Measurements from ENCODE around the gene ELAVL3. TPM values are rescaled to one million over a fixed set of nuclear protein-coding genes. Genes with fewer than 3 reads are reported as not detected.
"Not testable (repeated sequence)": the region's sequence is repeated elsewhere in the genome, so short reads cannot be mapped to it uniquely, and the experiment has no call there.

The ELAVL3 gene
- total RNA-seq, 1 experiment from 2014 or later: not detected

DNA sequence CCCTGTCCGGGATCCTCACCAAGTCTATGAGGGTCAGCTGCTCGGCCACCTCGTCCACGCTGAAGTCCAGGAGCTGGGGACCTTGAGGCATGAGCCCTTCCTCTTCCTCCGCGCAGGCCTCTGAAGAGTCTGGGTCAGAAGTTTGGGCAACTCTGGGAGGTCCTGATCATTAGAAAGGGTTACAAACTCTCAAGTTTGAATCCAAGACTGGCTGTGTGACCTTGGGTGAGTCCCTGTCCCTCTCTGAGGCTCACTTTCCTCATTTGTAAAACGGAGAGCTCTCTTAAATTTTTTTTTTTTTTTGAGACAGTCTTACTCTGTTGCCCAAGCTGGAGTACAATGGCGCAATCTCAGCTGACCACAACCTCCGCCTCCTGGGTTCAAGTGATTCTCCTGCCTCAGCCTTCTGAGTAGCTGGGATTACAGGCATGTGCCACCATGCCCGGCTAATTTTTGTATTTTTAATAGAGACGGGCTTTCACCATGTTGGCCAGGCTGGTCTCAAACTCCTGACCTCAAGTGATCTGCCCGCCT lies 74.1 kb downstream of the ELAVL3 start:
- not testable (repeated sequence) for DNase-seq (ENCODE audit: low spot score)

GRCh38 chr19:11405846-11406643 lies 74.8 kb downstream of the ELAVL3 start:
- DNase-seq (ENCODE audit: low spot score): no peak

DNA sequence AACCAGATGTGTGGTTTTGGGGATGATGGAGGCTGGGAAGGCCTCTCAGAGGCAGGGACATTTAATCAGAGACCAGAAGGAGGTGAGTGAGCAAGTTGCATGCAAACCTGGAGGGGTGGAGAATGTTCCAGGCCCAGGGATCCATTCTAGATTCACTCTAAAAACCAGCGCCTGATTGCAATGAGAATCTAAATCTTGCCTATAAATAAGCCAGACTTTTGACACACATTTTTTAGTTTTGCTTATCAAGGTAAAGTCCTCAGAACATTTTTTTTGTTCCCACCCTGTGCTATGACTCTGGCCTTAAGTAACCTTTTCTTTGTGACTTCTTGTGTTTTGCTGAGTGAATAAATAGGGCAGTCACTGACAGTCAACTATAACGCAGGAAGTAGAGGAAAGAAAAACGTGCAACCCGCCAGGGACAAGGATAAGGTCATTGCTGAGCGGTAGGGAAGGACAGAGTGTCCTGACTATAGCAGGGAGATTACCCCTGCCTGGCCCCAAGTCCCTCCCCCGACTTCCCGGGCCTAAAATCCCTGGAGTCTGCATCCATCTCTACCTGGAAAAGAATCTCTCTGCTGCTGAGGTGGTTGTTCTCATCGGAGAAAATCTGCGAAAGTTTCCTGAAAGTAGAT lies 76.1 kb downstream of the ELAVL3 start:
- DNase-seq (ENCODE audit: low spot score): no peak

- no peak for DNase-seq (ENCODE audit: low spot score)
Measured at GRCh38 chr19:11401808-11402543, 78.9 kb downstream of the ELAVL3 start.

Other genes with a start within 250 kb of the ELAVL3 start
- not detected in 2 replicates for gene ANGPTL8, start 241.4 kb downstream of the ELAVL3 start, total RNA-seq (2014; rRNA removed; shearing (Covaris generic))
- gene DOCK6, start 218.5 kb downstream of the ELAVL3 start, total RNA-seq (2014; rRNA removed; shearing (Covaris generic)): 3.3 and 3.9 TPM in 2 replicates
- not detected in 2 replicates for gene TSPAN16, start 184.9 kb downstream of the ELAVL3 start, total RNA-seq (2014; rRNA removed; shearing (Covaris generic))
- gene RAB3D, start 141.4 kb downstream of the ELAVL3 start, total RNA-seq (2014; rRNA removed; shearing (Covaris generic)): 0.37 TPM in 1 of 2 replicates, not detected in the other
- 74.7 and 139 TPM in 2 replicates for gene TMEM205, start 134.8 kb downstream of the ELAVL3 start, total RNA-seq (2014; rRNA removed; shearing (Covaris generic))
- gene CCDC159, start 134.5 kb downstream of the ELAVL3 start, total RNA-seq (2014; rRNA removed; shearing (Covaris generic)): 3.6 and 5.1 TPM in 2 replicates
- 10.7 and 12.7 TPM in 2 replicates for gene PLPPR2, start 125.6 kb downstream of the ELAVL3 start, total RNA-seq (2014; rRNA removed; shearing (Covaris generic))
- gene SWSAP1, start 106.4 kb downstream of the ELAVL3 start, total RNA-seq (2014; rRNA removed; shearing (Covaris generic)): 0.45 and 1.0 TPM in 2 replicates
- gene EPOR, start 96.7 kb downstream of the ELAVL3 start, total RNA-seq (2014; rRNA removed; shearing (Covaris generic)): 3.0 and 5.4 TPM in 2 replicates
- gene RGL3, start 61.7 kb downstream of the ELAVL3 start, total RNA-seq (2014; rRNA removed; shearing (Covaris generic)): 0.14 TPM in 1 of 2 replicates, not detected in the other
- gene ODAD3, start 45.9 kb downstream of the ELAVL3 start, total RNA-seq (2014; rRNA removed; shearing (Covaris generic)): 0.99 and 1.7 TPM in 2 replicates
- 40.7 and 54.9 TPM in 2 replicates for gene PRKCSH, start 45.4 kb downstream of the ELAVL3 start, total RNA-seq (2014; rRNA removed; shearing (Covaris generic))
- gene ZNF653, start 24.8 kb upstream of the ELAVL3 start, total RNA-seq (2014; rRNA removed; shearing (Covaris generic)): 4.6 and 9.8 TPM in 2 replicates
- gene ECSIT, start 48.1 kb upstream of the ELAVL3 start, total RNA-seq (2014; rRNA removed; shearing (Covaris generic)): 43.0 and 47.5 TPM in 2 replicates
- gene CNN1, start 57.8 kb upstream of the ELAVL3 start, total RNA-seq (2014; rRNA removed; shearing (Covaris generic)): 0.21 and 0.25 TPM in 2 replicates
- gene ELOF1, start 78.2 kb upstream of the ELAVL3 start, total RNA-seq (2014; rRNA removed; shearing (Covaris generic)): 72.7 and 85.3 TPM in 2 replicates
- 8.2 and 10.4 TPM in 2 replicates for gene ACP5, start 96.6 kb upstream of the ELAVL3 start, total RNA-seq (2014; rRNA removed; shearing (Covaris generic))
- 13.0 and 18.8 TPM in 2 replicates for gene ZNF627, start 116.4 kb upstream of the ELAVL3 start, total RNA-seq (2014; rRNA removed; shearing (Covaris generic))

Data from H4 (cell line).